GM18517 (cell line): ENCODE measurements around the gene KLHL2.

ENCODE experiments used
- ATAC-seq: cut with Tn5 transposase; IDR thresholded peaks from one replicate; pipeline ENCODE4 v1.9.1; 2021; ENCODE audit warnings: mild to moderate bottlenecking, moderate library complexity; ENCODE audit not compliant: unreplicated experiment

Gene KLHL2

DNA sequence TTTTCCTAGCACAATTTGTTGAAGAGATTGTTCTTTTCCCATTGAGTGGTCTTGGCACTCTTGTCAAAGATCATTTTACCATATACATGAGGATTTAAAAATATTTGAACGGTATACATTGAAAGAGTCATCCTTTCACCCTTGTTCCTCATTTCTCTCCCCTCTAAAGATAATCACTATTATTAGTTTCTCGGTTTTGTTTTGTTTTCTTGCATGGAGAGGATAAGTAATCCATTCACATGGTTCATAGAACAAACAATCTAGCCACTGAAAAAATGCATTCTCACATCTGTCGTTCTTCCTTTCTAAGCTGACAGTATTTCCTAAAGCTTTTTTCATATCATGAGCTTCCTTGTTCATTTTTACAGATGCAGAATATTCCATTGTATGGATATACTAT, 80.9 kb downstream of the KLHL2 start:
- no peak for ATAC-seq

DNA sequence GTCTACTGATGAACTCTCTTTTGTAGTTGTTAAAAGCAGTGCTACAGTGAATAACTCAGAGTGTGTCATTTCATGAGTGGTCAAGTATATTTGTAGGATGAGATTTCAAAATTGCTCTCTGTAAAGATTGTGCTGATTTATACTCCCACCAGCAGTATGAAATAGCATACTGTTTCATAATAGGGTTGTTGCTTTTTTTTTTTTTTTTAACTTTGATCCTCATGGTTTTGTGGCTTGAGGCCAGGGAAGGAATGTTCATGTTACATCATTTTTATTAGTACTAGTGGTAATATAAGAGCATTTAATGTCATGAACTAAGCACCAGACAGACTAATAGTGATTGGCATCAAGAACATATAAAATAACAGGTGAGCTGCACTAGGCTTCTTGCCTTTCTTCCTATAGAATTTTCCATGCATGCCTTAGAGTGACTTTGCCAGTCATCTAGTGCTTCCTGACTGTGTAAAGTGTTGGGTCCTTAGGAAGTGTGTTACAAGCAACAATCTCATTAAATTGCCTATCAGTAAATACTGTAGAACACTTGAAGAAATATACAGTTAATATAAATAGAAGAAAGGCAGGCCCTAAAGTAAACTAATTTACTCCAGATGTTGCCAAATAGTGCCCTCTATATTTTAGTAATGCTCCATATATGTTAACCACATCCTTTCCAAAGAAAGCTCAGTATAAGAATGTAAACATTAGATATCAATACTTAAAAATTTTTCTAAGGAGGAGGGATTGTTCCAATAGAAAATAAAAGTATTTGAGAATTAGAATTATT, 81.5 kb downstream of the KLHL2 start:
- ATAC-seq, result no peak

DNA sequence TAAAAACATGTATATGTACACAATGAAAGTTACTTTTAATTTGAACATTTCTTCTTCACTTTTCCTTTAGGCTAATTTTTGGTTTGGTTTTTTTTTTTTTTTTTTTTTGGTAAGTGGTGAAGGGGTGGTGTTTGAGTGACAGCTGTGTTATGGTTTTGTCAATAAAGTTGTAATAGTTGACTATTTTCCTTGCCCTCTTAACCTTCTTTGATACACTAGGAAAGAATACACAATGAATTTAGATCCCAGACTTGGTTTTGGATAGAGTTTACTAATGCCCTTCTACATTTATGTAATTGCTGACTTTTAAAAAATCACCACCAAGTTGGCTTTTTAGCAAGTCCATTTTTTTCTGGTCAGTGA, 82.0 kb downstream of the KLHL2 start:
- ATAC-seq, result no peak

DNA sequence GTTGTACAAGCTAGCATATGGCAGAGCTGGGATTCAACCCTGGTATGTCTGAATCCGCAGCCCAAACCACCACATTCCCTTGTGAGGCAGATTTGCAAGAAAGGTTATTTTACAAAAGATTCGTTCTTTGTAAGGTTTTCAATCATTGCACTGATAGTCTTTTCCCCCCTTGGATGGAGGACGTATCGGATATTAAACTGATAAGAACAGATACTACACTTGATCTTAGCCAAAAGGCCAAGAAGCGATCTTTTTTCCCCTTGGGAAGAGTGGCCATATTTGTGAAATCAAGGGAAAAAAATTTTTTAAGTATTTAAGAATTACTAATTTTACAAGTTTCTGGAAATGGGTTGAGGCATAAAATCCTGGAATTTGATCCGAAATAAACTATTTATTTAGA, 85.7 kb downstream of the KLHL2 start:
- no peak for ATAC-seq

DNA sequence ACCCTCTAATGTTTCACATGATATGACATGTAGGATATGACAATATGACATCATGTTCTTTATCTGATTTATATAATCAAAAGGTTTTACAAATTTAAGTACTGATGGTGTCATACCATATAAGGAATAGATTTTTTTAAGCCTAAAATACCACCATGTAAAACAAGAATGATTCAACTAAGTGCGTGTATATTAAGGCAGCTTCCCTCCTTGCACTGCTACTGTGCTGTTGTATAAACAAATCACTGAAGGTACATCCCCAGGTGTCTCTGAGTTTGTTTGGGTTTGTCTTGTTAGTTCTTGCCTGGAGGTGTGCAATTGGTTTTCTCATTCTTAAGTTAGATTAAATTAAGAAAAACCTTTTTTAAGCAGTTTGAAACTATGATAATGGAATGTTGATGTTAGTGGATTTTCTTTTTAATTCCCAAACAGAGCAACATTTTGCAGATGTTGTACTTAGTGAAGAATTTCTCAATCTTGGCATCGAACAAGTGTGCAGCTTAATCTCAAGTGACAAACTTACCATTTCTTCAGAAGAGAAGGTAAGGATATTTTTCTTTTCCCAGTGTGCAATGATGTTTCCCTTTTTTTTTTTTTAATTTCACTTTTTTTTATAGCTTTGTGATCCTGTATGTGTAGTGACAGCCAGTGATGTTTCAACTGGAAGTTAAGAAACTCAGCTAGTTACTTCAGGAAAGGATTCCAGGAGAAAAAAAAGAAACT, 86.7 kb downstream of the KLHL2 start:
- ATAC-seq, result no peak

DNA sequence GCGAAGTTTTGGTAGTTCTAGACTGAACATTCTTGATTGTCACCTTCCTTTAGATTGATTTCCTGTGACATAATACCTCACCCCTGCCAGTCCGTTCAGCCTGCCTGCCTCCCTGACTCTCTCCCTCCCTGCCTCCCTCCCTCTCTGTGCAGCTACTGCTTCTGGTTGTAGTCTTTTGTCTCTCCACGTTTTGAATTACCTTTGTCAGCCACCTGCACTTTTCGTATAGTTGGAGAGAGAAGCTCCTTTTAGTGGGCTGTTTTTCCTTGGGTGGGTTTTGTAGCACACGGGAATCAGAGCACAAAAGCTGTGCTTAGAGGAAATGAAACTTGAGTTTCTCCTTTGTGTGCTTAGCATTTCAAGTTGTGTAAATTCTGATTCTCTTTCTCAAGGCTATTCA, 87.5 kb downstream of the KLHL2 start:
- peak; percentile 96 for ATAC-seq

DNA sequence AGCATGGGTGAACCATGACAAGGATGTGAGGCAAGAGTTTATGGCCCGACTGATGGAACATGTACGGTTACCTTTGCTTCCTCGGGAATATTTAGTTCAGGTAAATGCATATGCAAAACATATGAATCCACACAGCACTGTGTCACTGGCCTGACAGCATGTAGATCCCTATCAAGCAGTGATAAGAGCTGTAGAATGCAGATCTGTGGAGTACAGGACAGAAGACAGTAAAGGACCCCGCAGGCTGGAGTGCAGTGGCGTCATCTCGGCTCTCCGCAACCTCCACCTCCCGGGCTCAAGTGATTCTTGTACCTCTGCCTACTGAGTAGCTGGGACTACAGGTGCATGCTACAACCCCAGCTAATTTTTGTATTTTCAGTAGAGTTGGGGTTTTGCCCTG, 90.3 kb downstream of the KLHL2 start:
- no peak for ATAC-seq

DNA sequence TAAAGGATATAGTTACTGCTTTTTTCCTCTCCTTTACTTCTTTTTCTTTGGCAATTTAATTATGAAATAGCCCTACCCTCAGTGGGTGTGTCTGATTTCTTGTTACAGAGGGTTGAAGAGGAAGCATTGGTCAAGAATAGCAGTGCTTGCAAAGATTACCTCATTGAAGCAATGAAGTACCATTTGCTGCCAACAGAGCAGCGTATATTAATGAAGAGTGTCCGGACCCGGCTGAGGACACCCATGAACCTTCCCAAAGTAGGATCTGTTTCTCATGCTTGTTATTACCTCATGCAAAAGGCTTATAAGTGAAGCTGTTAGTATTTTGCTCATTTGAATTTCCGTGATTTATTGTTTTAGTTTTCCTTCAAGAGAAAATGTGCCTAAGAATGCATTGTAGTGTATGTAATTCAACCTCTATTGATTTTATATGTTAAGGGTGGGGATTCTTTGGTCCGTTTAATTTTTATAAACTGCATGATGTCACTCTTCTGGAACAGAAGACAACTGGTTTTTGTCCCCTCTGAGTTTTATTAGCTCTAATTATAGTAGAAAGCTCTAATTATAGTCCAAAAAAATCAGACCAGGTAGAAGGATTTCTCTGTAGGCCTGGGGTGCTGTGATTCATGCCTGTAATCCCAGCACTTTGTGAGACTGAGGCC, 92.2 kb downstream of the KLHL2 start:
- ATAC-seq, result no peak

DNA sequence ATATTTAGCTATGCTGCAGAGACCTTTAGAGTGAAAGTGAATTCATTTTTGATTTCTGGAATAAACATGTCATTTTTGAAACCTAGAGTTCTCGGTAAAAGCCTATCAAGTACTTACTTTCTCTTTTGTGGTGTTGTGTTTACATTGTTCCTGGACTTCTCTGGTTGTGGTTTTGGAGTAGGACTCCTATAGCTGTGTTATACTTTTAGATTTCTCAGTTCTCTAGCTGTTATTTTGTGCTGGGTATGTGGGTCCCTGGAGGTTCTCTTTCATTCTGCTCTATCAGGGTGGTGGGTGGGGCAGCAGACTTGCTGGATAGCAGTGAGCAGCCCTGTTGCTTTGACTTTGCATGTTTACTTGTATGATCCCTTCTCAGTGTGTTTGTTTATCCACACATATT, 94.5 kb downstream of the KLHL2 start:
- peak; percentile 90 for ATAC-seq

DNA sequence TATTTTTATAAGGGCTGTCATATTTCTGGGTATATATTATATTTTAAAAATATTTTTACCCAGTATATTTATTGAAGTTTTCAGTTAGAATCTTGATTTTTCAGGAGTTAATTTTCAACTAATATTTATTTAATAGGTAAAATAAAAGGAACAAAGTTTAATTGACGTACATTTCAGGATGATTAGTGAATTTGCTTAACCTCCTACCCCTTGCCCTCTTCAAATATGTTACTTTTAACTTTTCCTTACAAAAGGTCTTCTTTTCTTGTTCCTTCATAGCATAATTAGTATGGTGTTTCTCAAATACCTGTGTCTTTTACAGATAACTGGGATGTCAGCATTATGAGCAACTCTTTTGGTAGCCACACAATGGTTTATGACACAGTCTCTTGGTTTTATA, 95.3 kb downstream of the KLHL2 start:
- no peak for ATAC-seq

DNA sequence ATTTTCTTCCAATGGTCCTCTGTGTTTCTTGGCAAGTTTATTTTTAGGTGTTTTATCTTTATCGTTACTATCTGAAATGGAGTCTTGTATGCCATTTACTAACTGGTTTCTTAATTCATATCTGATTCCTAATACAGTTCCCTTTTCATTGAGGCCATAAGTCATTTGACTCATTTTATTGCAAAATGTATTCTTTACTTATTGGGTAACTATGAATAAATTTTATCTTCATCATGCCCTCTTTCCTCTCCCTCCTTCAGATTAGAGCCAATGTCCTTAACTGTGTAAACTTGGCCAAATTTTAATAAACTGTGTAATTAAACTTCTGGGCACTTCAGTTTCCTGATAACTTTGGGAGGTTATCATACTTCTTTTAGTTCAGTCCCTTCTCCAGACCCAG, 100.8 kb downstream of the KLHL2 start:
- ATAC-seq, result no peak

DNA sequence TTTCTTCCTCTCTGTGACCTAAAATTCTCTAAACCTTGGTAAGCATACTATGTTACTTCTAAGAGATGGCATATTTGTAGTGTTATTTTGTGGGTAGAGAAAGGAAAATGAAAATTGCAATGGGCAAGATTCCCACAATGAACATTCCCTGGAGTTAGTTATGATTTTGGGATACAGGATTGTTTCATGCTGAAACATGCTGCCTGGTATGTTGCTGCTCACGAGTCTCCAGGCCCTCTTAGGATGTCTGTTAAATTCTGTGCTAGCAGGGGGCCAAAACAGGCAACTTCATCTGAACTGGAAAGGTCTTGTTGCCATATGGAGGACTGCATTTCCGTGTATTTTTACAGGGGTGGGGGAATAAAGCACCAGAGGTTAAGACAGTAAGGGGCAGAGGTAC, 101.2 kb downstream of the KLHL2 start:
- ATAC-seq, result no peak

DNA sequence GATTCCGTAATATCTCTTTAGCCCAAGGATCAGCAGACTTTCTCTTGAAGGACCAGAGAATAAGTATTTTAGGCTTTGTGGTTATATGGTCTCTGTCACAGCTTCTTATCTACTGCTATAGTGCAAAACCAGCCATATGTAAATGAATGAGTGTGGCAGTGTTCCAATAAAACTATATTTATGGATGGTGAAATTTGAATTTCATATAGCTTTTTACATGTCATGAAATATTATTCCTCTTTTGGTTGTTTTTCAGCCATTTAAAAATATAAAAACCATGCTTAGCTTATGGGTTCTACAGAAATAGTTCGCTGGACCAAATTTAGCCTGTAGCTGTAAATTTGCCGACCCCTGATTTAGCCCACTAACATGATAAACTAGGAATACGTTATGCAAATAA, 102.1 kb downstream of the KLHL2 start:
- ATAC-seq, result no peak

DNA sequence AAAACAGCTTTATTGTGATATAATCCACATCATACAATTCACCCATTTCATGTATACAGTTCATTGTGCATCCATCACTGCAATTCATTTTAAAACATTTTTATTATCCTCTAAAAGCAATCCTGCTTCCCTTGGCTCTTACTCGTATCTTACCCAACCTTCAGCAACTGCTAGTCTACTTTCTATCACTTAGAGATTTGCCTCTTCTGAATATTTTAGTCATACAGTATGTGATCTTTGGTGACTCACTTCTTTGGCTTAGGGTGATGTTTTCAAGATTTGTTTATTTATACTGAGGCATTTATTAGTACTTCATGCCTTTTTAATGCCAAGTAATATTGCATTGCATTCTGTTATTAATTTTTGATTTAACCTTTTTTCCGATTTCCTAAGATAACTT, 105.1 kb downstream of the KLHL2 start:
- no peak for ATAC-seq

DNA sequence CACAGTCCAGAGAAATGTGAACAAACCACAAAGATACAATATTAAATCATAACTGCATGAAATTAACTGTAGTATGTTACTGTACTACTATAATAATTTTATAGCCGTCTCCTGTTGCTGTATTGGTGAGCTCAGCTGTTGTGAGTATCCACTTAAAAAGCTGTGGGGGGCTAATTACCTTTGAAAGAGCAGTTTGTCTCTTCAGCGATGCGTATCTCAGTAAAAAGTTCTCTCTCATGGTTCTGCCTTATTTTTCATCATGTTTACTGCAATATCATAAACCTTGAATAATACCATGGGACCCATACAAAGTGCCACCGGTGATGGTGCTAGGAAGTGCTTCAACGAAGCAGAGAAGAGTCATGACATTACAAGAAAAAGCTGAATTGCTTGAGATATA, 111.7 kb downstream of the KLHL2 start:
- no peak for ATAC-seq

DNA sequence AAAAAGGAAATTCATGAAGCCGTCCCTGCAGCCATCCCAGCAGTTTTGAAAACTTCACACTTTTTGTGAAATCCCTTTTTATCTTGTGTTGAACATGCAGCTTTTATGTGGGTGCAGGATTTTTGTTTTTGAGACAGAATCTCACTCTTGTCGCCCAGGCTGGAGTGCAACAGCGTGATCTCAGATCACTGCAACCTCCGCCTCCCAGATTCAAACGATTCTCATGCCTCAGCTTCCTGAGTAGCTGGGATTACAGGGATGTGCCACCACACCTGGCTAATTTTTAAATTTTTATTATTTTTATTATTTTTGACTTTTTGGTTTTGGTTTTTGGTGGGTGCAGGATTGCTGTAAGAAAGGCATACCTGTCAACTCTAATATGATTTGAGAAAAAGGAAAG, 112.1 kb downstream of the KLHL2 start:
- ATAC-seq, result no peak

DNA sequence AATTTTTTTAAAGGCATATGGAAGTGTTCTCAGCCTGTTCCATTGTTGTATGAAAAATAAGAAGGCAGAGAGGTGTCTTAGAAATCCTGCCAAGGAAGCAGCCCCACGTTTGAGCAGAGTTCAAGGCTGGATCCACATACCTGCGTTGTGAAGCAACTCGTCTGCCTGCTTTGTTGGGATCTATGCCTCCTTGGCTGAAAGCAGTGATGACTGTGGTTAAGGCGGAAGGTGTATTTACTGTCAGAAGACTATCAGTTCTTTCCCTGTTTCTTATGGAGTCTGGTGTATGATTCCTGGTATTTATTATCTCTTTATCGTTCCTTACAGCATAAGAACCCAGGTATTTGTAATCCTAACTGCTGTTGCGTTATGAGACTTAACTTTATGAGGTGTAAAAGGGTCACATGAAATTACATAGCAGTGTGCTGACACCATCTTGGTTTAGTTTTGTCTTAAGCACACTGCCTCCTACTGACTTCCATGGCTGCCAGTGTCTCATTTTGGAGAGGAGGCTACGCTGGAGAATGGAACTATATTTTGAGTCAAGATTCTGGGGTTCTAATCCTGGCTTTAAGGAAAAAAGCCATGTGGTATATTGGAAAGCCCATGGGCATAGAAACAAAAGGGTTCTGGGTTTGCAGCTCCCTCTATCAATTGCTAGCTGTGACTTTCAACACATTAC, 117.0 kb downstream of the KLHL2 start:
- ATAC-seq, result no peak

DNA sequence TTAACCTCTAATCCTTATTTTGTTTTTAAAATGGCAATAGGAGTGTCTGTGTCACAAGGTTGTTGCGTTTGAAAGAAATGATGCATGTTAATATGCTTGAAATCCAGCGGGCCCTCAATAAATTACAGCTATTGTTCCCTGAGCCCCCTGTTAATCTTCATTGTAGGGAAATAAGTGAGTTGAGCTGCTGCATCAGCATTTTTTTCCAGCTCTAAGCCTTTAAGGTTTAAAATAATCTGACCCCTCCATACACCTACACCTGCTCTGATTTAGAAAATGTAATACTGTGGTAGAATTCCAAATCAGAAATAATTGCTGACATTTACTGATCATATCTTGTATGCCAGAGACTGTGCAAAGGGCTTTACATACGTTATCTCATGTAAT, 117.5 kb downstream of the KLHL2 start:
- no peak for ATAC-seq

DNA sequence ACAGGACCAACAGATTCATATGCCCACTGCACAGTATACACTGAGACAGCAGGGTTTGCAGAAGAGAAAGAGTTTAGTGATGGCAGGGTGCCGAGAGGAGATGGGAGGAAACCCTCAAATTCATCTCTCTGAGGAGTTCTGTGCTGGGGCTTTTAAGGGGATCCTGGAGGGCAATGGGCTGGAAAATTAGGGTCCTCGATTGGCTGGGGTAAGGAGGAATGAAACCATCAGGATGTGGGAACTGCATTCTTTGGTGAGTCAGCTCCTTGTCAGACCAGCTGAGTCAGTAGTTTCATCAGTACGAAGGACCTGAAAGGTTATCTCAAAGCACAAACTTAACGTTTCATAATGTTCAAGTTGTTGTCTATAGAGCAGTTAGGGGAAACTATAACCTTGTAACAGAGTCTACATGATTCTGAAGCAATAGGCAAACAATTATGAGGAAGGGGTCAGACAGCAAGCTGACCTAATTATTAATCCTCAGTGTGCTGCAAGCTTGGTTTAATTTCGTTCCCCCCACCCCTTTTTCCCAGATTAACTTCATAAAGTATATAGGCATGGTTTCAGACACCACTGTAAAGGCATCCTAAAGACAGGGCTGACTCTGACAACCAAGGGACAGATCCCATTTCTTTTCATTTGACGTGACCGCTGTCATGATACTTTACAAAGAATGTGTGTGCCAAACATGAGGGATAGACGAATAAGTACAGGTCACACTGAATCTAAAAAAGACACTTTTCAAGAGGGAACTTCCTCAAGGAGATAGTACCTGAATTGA, 118.6 kb downstream of the KLHL2 start:
- ATAC-seq, result no peak

DNA sequence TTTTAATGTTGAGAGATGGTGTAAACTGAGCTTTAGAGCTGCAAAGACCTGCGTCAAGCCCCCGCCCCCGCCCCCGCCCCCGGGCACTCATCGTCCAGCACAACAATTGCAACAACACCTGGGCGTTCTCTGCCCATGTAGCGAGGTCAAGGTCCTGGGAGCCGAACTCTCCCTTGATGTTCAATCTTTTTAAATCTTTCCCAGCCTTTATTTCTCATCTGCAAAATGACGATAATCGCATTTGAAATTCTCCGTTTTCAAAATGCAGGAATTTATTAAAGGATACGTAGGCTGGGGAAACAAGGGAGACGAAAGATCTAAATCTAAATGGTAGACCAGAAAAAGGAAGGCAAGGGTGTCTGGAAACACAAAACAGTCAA, 119.5 kb downstream of the KLHL2 start:
- ATAC-seq, result no peak
